ENCODE results near the gene ZSWIM6.

The ZSWIM6 gene

GRCh38 chr5:61474746-61475145 lies 142.7 kb downstream of the ZSWIM6 start:
- H3K27me3 ChIP-seq (replicated peaks; ENCODE audit: control insufficient read depth, insufficient read depth, low read length), result no peaks in the 10 kb centered on the region
- DNase-seq (ENCODE audit: extremely low read depth, insufficient read length), result no peak
- TF ChIP-seq CTCF (IDR thresholded peaks at IDR 0.05; ENCODE audit: insufficient read depth, low read length, poor library complexity, severe bottlenecking), result no peak
- H3K4me3 ChIP-seq (replicated peaks; ENCODE audit: low read depth, low read length), result no peak overlapping the region
- H3K36me3 ChIP-seq (ENCODE audit: control insufficient read depth, insufficient read depth, low read length), result no peaks in the 10 kb centered on the region

- TF ChIP-seq CTCF (IDR thresholded peaks at IDR 0.05; ENCODE audit: insufficient read depth, low read length, poor library complexity, severe bottlenecking), result no peak
- H3K4me3 ChIP-seq (replicated peaks; ENCODE audit: low read depth, low read length), result no peak overlapping the region
- DNase-seq (ENCODE audit: extremely low read depth, insufficient read length), result no peak
- H3K27me3 ChIP-seq (replicated peaks; ENCODE audit: control insufficient read depth, insufficient read depth, low read length), result no peaks in the 10 kb centered on the region
- no peaks in the 10 kb centered on the region for H3K36me3 ChIP-seq (ENCODE audit: control insufficient read depth, insufficient read depth, low read length)
These were observed 145.7 kb downstream of the ZSWIM6 start for GRCh38 chr5:61477788-61478187.

GRCh38 chr5:61479850-61480614 lies 148.0 kb downstream of the ZSWIM6 start:
- Histone ChIP-seq H3K27me3 (replicated peaks; ENCODE audit: control insufficient read depth, insufficient read depth, low read length) (no peaks in the 10 kb centered on the region), H3K36me3 (ENCODE audit: control insufficient read depth, insufficient read depth, low read length) (no peaks in the 10 kb centered on the region), H3K4me3 (replicated peaks; ENCODE audit: low read depth, low read length) (no peak overlapping the region)
- DNase-seq (ENCODE audit: extremely low read depth, insufficient read length), result no peak
- TF ChIP-seq CTCF (IDR thresholded peaks at IDR 0.05; ENCODE audit: insufficient read depth, low read length, poor library complexity, severe bottlenecking), result no peak

GRCh38 chr5:61482980-61483379 lies 150.9 kb downstream of the ZSWIM6 start:
- H3K4me3 ChIP-seq (replicated peaks; ENCODE audit: low read depth, low read length), result no peak overlapping the region
- H3K36me3 ChIP-seq (ENCODE audit: control insufficient read depth, insufficient read depth, low read length), result no peaks in the 10 kb centered on the region
- H3K27me3 ChIP-seq (replicated peaks; ENCODE audit: control insufficient read depth, insufficient read depth, low read length), result no peaks in the 10 kb centered on the region
- TF ChIP-seq CTCF (IDR thresholded peaks at IDR 0.05; ENCODE audit: insufficient read depth, low read length, poor library complexity, severe bottlenecking), result no peak
- no peak for DNase-seq (ENCODE audit: extremely low read depth, insufficient read length)

- no peak for DNase-seq (ENCODE audit: extremely low read depth, insufficient read length)
- H3K36me3 ChIP-seq (ENCODE audit: control insufficient read depth, insufficient read depth, low read length), result no peaks in the 10 kb centered on the region
- no peak overlapping the region for H3K4me3 ChIP-seq (replicated peaks; ENCODE audit: low read depth, low read length)
- no peak for TF ChIP-seq CTCF (IDR thresholded peaks at IDR 0.05; ENCODE audit: insufficient read depth, low read length, poor library complexity, severe bottlenecking)
- no peaks in the 10 kb centered on the region for H3K27me3 ChIP-seq (replicated peaks; ENCODE audit: control insufficient read depth, insufficient read depth, low read length)
These were observed 154.4 kb downstream of the ZSWIM6 start for GRCh38 chr5:61486476-61486875.

GRCh38 chr5:61489574-61489973 lies 157.5 kb downstream of the ZSWIM6 start:
- DNase-seq (ENCODE audit: extremely low read depth, insufficient read length), result no peak
- Histone ChIP-seq H3K27me3 (replicated peaks; ENCODE audit: control insufficient read depth, insufficient read depth, low read length) (no peaks in the 10 kb centered on the region), H3K4me3 (replicated peaks; ENCODE audit: low read depth, low read length) (no peak overlapping the region), H3K36me3 (ENCODE audit: control insufficient read depth, insufficient read depth, low read length) (no peaks in the 10 kb centered on the region)
- TF ChIP-seq CTCF (IDR thresholded peaks at IDR 0.05; ENCODE audit: insufficient read depth, low read length, poor library complexity, severe bottlenecking), result no peak
